CD4-positive, alpha-beta T cell treated with Interferon gamma for 1 hour (primary cell): ENCODE results near the gene SUFU.
A peak's percentile ranks its signal among the peaks of the same experiment; 100 is the strongest.
"Not testable (repeated sequence)": the region's sequence is repeated elsewhere in the genome, so short reads cannot be mapped to it uniquely, and the experiment has no call there.

Experiments used
- DNase-seq: peaks from one replicate; pipeline ENCODE4 v3.0.0-alpha.2; 2020

SUFU gene

DNA sequence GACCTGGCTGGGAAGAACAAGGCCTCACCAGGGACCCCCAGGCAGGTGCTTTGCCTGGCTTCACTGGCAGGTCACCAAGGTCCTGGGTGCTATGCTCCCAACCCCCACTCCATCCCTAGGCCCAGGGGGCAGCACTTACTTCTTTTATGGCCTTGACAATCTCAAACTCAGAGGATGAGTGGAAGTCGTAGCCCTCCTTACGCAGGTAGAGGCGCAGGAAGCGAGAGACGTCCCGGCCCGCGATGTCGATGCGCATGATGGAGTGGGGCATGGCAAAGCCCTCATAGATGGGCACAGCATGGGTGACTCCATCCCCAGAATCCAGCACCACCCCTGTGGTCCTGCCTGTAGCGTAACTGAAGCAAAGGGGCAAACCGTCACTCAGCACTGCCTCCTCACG is 19.8 kb upstream of the SUFU start:
- DNase-seq, result no peak

- no peak for DNase-seq
Measured at GRCh38 chr10:102485093-102485784, 18.5 kb upstream of the SUFU start.

DNA sequence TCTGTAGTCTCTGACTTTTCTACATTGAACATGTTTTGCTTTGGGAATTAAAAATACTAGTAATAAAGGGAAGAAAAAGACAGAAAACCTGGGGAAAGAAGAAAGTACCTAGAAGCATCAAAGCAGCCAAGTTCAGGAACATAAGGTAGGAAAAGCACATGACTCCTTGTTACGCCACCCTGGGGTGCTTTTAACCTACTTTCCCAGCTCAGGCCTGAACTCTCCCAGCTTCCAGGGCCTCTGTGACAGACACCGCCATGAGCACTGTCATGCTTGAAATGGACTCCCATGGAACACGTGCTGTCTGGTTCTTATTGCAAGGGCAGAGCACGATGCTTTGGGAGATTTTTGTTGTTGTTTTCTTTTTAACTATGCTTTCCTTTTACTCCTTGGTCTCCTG is 12.6 kb upstream of the SUFU start:
- DNase-seq, result no peak

DNA sequence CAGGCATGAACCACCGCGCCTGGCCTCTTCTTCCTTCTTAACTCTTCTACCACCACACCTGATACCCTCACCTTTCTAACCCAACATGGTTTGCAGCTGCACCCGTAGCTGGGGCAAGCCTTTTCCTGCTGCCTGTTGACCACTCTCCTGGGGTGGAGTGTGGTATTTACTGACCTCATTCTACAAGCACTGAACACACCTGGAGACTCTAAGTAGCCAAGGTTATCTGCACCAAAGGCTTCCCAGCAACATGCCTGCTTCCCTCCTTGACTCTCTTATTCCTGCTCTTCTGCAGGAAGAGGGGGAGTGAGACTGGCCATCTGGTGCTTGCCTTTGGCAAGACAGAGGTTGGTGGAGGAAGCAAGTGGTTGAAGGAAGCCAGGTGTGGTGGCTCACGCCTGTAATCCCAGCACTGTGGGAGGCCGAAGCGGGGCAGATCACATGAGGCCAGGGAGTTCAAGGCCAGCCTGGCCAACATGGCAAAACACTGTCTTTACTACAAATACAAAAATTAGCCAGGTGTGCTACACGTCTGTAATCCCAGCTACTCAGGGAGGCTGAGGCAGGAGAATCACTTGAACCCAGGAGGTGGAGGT is 11.3 kb upstream of the SUFU start:
- DNase-seq, result no peak

GRCh38 chr10:102492983-102493382 is 10.8 kb upstream of the SUFU start:
- DNase-seq, result no peak

- no peak for DNase-seq
Measured at GRCh38 chr10:102493771-102494170, 10.0 kb upstream of the SUFU start.

- no peak for DNase-seq
Measured at GRCh38 chr10:102497545-102497944, 6.2 kb upstream of the SUFU start.

DNA sequence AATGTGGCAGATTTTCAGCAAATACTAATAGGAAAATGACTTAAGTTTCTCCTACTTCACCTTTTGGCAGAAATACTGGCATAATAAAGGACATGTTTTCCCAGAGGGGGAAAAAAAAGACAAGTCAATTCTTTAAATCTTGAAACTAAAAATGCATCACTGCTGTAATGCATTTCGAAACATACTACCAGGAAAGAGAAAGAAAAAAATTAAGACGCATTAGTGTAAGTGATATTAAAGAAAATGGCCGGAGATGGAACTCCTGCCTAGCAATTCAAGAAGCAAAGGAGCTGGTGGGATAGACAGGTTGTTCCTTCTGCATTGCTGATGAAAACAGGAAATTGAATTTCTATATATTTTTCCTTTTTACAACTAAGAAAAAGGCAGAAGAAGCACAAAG is 4.4 kb upstream of the SUFU start:
- no peak for DNase-seq

DNA sequence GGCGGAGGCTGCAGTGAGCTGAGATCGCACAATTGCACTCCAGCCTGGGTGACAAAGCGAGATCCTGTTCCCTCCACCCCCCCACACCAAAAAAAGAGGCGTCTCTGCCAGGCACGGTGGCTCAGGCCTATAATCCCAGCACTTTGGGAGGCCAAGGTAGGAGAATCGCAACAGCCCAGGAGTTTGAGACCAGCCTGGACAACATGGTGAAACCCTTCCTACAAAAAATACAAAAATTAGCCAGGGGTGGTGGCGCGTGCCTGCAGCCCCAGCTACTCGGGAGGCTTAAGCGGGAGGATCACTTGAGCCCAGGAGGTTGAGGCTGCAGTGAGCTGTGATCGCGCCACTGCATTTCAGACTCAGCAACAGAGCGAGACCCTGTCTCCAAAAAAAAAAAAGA is 3.1 kb upstream of the SUFU start:
- not testable (repeated sequence) for DNase-seq

- DNase-seq, result no peak
Measured at GRCh38 chr10:102501201-102502028, 2.4 kb upstream of the SUFU start.

- DNase-seq, result peak; percentile 99
Measured at GRCh38 chr10:102502029-102502336, 1.8 kb upstream of the SUFU start.

- peak; percentile 96 for DNase-seq
Measured at GRCh38 chr10:102502337-102503151, 1.2 kb upstream of the SUFU start, which contains the start of gene ACTR1A. TSS of gene ACTR1A (minus strand) at chr10:102502712. CDS start at chr10:102502647, 65 bp downstream.

- DNase-seq, result no peak
Measured at GRCh38 chr10:102504179-102504975, 605 bp downstream of the SUFU start.

DNA sequence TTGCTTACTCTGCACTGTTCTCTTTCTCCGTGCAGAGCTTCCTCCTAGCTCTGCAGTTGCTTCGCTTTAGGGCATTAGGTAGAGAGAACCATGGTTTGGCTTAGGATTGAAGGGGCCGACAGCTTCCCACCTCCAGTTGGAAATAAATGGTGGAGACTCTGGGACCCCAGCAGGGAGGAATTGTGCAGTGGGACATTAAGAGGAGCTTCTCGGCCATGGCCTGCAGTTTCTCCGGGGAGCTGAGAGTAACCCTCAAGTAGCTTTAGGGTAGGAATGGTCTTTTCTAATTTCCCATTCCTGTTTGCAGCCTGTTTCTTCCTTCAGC is 1.2 kb downstream of the SUFU start:
- DNase-seq, result no peak

- DNase-seq, result no peak
Measured at GRCh38 chr10:102505462-102506115, 1.8 kb downstream of the SUFU start.

DNA sequence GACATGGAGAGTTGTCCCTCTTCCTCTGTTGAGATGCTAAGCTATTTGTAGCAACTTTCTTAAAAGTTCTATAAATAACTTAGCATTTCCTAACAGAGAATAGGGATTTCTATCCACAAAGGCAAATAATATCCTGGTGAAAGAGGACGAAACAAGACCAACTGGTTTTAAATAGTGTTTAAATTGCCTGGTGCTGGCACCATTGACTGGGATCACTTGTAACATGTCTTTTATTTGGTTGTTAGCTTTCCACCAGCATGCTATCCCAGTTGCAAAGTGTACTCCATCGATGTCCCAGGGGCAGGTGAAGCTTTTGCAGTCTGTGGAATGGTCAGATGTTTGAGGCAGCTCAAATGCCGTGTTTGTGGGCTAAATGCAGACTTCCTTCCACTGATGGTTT is 3.7 kb downstream of the SUFU start:
- no peak for DNase-seq

- DNase-seq, result no peak
Measured at GRCh38 chr10:102508506-102508905, 4.7 kb downstream of the SUFU start.

DNA sequence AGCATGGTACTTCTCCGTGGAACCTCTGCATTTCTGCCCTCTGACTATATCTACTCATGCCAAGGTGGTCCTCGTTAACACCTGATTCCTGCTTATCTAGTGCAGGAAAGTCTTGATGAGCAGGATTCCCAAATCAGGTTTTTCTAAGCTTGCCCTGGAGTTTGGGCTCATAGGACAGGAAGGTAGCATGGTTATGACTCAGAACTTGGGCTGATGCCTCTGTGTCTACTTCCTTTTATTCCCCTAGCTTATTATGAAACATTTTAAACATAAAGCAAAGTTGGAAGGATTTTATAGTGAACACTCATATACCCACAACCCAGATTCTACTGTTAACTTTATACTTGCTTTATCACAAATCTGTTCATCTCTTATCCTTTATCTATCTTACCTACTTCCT is 5.6 kb downstream of the SUFU start:
- DNase-seq, result no peak

DNA sequence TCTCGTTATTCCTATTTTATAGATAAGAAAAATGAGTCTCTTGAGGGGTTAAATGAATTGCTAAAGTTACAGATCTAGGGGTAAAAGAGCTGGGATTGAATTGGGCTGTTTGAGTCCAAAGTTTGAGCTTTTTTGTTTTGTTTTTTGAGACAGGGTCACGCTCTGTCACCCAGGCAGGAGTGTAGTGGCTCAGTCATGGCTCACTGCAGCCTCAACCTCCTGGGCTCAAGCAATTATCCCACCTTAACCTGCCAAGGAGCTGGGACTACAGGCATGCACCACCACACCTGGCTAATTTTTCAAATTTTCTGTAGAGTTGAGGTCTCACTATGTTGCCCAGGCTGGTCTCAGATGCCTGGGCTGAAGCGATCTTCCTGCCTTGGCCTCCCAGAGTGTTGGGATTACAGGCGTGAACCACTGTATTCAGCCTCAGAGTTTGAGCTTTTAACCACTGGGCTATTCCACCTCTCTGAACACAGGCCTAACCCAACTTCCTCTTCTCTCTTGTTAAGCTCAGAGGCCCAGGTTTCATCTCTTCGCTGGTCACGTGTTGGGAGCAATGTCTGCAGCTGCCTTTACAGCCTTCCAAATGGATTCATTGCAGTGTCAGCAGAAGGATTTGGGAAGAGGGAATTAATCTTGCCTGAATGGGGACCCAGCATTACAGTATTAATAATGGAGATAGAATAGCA is 8.0 kb downstream of the SUFU start:
- DNase-seq, result no peak

GRCh38 chr10:102514487-102515311 is 10.9 kb downstream of the SUFU start:
- DNase-seq, result no peak
